Gastrocnemius medialis (tissue), 4 donors: ENCODE data around the gene CD248.

ENCODE experiments used
- CTCF ChIP-seq, 5 experiments: fragments of 450-650 bp in 3 of 5; fragments of 200-600 bp in 2 of 5; sonication (generic) in 2 of 5; IDR thresholded peaks in 4 of 5; conservative IDR thresholded peaks in 1 of 5; 1 replicate in 4 of 5; 2 replicates in 1 of 5; pipeline ENCODE4 v1.5.1; 2016 to 2019; ENCODE audit warnings: antibody characterized with exemption in 5 of 5, mild to moderate bottlenecking in 3 of 5, moderate library complexity in 3 of 5
- POLR2A ChIP-seq, 2 donors: fragments of 450-650 bp; IDR thresholded peaks; one replicate each; pipeline ENCODE4 v1.6.1; 2017; ENCODE audit warnings: antibody characterized with exemption in 2 of 2, mild to moderate bottlenecking in 2 of 2, moderate library complexity in 2 of 2

- no peak for TF ChIP-seq CTCF (IDR thresholded peaks at IDR 0.05 in 4 of 5, conservative IDR thresholded peaks at IDR 0.05 in 1 of 5)
- TF ChIP-seq POLR2A (IDR thresholded peaks at IDR 0.05) = no peak
Observed at GRCh38 chr11:66279092-66279734, 37.6 kb downstream of the CD248 start.
